Panc1 (cell line): ENCODE measurements around the gene VPS18. TPM values are rescaled to one million over a fixed set of nuclear protein-coding genes. Genes with fewer than 3 reads are reported as not detected.

Experiments
- ATAC-seq: fragments of 200-7000 bp; cut with Tn5 transposase; 2 replicates; pipeline ENCODE4 v1.9.1; 2020; ENCODE audit warnings: mild to moderate bottlenecking, moderate library complexity
- BruUV-seq: library from RNA; stranded (reverse); fragments of 400-500 nt; replicated peaks from 2 replicates; lab custom pipeline; 2021; lab: Mats Ljungman, UMichigan
- CTCF ChIA-PET: fragments of 300-600 bp; sonication (Branson Sonifier 250); formaldehyde crosslinking; loops from one replicate; lab custom pipeline; 2022; ENCODE audit warnings: antibody characterized with exemption; lab: Charles Lee
- POLR2A ChIA-PET: fragments of 300-600 bp; sonication (Branson Sonifier 250); formaldehyde crosslinking; loops from one replicate; lab custom pipeline; 2022; ENCODE audit warnings: antibody characterized with exemption; lab: Charles Lee
- DNase-seq: peaks from one replicate; pipeline ENCODE4 v3.0.0-alpha.2; 2010; ENCODE audit warnings: low read depth, low spot score
- H3K27ac ChIP-seq: 2 replicates; pipeline ENCODE4 v1.5.1; 2011; ENCODE audit warnings: mild to moderate bottlenecking, low read length, inconsistent platforms
- H3K27me3 ChIP-seq: fragments of 200-500 bp; sonication (Bioruptor generic); 2 replicates; pipeline ENCODE4 v1.6.0; 2014; ENCODE audit warnings: low read length, inconsistent platforms; ENCODE audit not compliant: control insufficient read depth, insufficient read depth
- H3K36me3 ChIP-seq: fragments of 200-500 bp; sonication (Bioruptor generic); 2 replicates; pipeline ENCODE4 v1.5.1; 2014; ENCODE audit warnings: inconsistent platforms, mild to moderate bottlenecking, low read length, moderate library complexity; ENCODE audit not compliant: control insufficient read depth, insufficient read depth
- H3K4me1 ChIP-seq: 2 replicates; pipeline ENCODE4 v1.5.1; 2011; ENCODE audit warnings: inconsistent platforms, mild to moderate bottlenecking, low read length, moderate library complexity; ENCODE audit not compliant: control insufficient read depth, insufficient read depth
- H3K4me3 ChIP-seq, 2 experiments: 2 replicates each; pipeline ENCODE4 v1.5.1; 2011 to 2012; ENCODE audit warnings: low read depth in 2 of 2, low read length in 2 of 2, mild to moderate bottlenecking in 2 of 2, inconsistent platforms in 1 of 2, moderate library complexity in 1 of 2
- H3K9me3 ChIP-seq: fragments of 200-500 bp; sonication (Bioruptor generic); 2 replicates; pipeline ENCODE4 v1.5.1; 2014; ENCODE audit warnings: low read depth, mild to moderate bottlenecking, inconsistent platforms, low read length, moderate library complexity; ENCODE audit not compliant: control insufficient read depth, insufficient read depth
- CTCF ChIP-seq: fragments of 450-650 bp; IDR thresholded peaks from 2 replicates; pipeline ENCODE4 v1.5.1; 2017; ENCODE audit warnings: mild to moderate bottlenecking
- POLR2AphosphoS5 ChIP-seq: IDR thresholded peaks from 2 replicates; pipeline ENCODE4 v1.6.1; 2012; ENCODE audit warnings: mild to moderate bottlenecking, low read depth, low read length, moderate library complexity
- REST ChIP-seq, 2 experiments: IDR thresholded peaks; 2 replicates each; pipeline ENCODE4 v1.6.1; 2011 to 2012; ENCODE audit warnings: low read depth in 2 of 2, control low read depth in 1 of 2, low read length in 1 of 2, mild to moderate bottlenecking in 1 of 2, moderate library complexity in 1 of 2; ENCODE audit not compliant: insufficient read depth in 1 of 2
- SIN3A ChIP-seq: IDR thresholded peaks from 2 replicates; pipeline ENCODE4 v1.6.1; 2012; ENCODE audit warnings: low read depth, mild to moderate bottlenecking, low read length, moderate library complexity, borderline replicate concordance; ENCODE audit not compliant: insufficient read depth
- TCF7L2 ChIP-seq: IDR thresholded peaks from 2 replicates; pipeline ENCODE4 v1.6.1; 2011; ENCODE audit warnings: mild to moderate bottlenecking, low read depth, low read length, inconsistent platforms
- in situ Hi-C: cut with HindIII; loops from 2 replicates; pipeline ENCODE4 v1.10.0; 2016; ENCODE audit warnings: low sequenced_read_pairs, low pct_unique_long_range_greater_than_20kb
- intact Hi-C: fragments of 100-400 bp; cut with micrococcal nuclease; formaldehyde crosslinking; loops from one replicate; pipeline ENCODE4 v1.10.0; 2022; ENCODE audit not compliant: unreplicated experiment
- total RNA-seq: library from RNA; stranded (reverse); gene quantifications from one replicate; pipeline ENCODE4 v1.2.1, GENCODE V29; 2021; ENCODE audit not compliant: unreplicated experiment

The VPS18 gene
- total RNA-seq, 1 experiment from 2014 or later, result 46.7 TPM

- no peak overlapping the region for H3K4me3 ChIP-seq
- ATAC-seq, result no peak
- ChIA-PET CTCF (no interaction called here), POLR2A (no interaction called here)
- BruUV-seq, result no TSS peak
- no peak for DNase-seq
- in situ Hi-C loops (no loop called here), intact Hi-C loops (no loop called here)
- no peaks in the 10 kb centered on the region for H3K9me3 ChIP-seq
- no peaks in the 10 kb centered on the region for H3K4me1 ChIP-seq
- TF ChIP-seq POLR2AphosphoS5 (no peak), TCF7L2 (no peak), REST (IDR thresholded peaks at IDR 0.05; ENCODE audit: insufficient read depth in 1 of 2, low read depth in 2 of 2, low read length in 1 of 2) (no peak), SIN3A (no peak), CTCF (no peak)
- no peaks in the 10 kb centered on the region for H3K36me3 ChIP-seq
- no peaks in the 10 kb centered on the region for H3K27me3 ChIP-seq
- H3K27ac ChIP-seq, result no peak overlapping the region
Measured at GRCh38 chr15:40914013-40914412, 19.8 kb downstream of the VPS18 start.

- no peaks in the 10 kb centered on the region for H3K36me3 ChIP-seq
- TF ChIP-seq CTCF (no peak), REST (IDR thresholded peaks at IDR 0.05; ENCODE audit: insufficient read depth in 1 of 2, low read depth in 2 of 2, low read length in 1 of 2) (no peak), POLR2AphosphoS5 (no peak), SIN3A (no peak), TCF7L2 (no peak)
- ATAC-seq, result no peak; the same call in 1 of the 2 replicates
- in situ Hi-C loops (no loop called here), intact Hi-C loops (no loop called here)
- POLR2A ChIA-PET, result interaction anchor here (0.6 kb wide), 1 partner anchor 184 kb away, joined by 5 read pairs; no protein-coding TSS in a partner anchor
- DNase-seq, result no peak
- no peaks in the 10 kb centered on the region for H3K4me1 ChIP-seq
- no peak overlapping the region for H3K4me3 ChIP-seq
- no TSS peak for BruUV-seq
- H3K27me3 ChIP-seq, result no peaks in the 10 kb centered on the region
- no peak overlapping the region for H3K27ac ChIP-seq
- CTCF ChIA-PET, result interaction anchor here (0.6 kb wide), 1 partner anchor 278 kb away, joined by 3 read pairs; no protein-coding TSS in a partner anchor
- H3K9me3 ChIP-seq, result no peaks in the 10 kb centered on the region
Measured at GRCh38 chr15:40914486-40914885, 20.2 kb downstream of the VPS18 start.
